IPS DF 4.7 (cell line): ENCODE measurements around the gene EXOC7.

Experiments used
- DNase-seq: peaks from one replicate; pipeline ENCODE4 v3.0.0-alpha.2; 2013; ENCODE audit warnings: low spot score; ENCODE audit errors: extremely low read depth

Gene EXOC7

GRCh38 chr17:76138896-76139752 lies 35.5 kb upstream of the EXOC7 start:
- DNase-seq, result no peak

GRCh38 chr17:76138234-76138895 lies 34.8 kb upstream of the EXOC7 start:
- no peak for DNase-seq

DNA sequence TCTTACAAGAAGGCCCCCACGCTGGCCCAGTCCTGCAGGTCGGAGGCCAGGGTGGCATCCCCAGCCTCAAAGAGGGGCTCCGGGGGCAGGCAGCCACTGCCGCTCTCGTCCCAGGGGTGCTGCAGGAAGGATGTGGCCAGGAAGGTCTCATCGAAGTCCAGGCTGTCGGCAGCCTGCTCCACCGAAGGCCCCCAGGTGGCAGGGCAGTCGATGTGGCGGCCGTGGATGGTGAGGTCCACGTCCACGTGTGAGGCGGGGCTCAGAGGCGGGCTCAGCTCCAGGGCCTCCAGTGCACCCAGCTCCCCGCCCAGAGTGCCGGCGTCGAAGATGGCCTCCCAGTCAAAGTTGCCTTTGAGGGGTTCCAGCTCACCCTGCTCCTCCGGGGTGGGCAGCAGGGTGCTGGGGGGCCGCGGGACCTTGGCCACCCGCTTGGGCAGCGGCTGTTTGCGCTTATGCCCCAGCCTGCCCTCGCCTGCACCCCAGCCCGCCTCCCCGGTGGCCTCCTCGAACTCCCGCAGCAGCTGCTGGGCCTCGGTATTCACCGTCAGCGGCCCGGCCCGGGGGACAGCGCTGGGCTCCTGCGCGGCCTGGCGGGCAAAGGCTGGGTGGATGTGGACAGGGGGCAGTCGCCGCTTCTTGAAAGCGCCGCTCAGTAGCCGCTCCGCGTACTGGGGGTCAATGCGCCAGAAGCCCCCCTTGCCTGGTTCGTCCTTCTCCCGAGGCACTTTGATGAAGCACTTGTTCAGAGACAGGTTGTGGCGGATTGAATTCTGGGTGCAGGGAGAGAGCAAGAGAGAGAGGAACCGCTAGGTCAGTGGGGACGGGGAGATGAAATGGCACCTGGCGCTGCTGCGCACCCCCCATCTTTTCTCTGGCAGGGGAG lies 34.0 kb upstream of the EXOC7 start:
- no peak for DNase-seq

GRCh38 chr17:76137001-76137350 lies 33.4 kb upstream of the EXOC7 start:
- no peak for DNase-seq

GRCh38 chr17:76136276-76137000 lies 32.9 kb upstream of the EXOC7 start:
- no peak for DNase-seq

DNA sequence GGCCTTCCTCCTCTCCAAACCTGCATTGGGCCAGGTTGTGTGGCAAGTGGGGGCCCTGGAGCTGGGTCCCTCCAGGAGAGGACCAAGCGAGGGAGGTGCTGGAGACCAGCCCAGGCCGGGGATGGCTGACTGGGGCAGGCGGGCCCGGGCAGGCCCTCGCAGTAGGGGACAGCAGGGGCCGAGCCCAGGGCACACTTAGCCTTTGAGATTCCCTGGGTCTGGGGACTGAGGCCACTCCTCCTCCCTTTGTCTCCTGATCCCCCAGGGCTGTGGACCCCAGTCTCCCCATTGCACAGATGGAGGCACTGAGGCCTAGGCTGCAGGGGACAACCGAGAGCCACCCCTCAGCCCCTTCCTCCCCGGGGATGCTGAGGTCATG lies 32.2 kb upstream of the EXOC7 start:
- no peak for DNase-seq

DNA sequence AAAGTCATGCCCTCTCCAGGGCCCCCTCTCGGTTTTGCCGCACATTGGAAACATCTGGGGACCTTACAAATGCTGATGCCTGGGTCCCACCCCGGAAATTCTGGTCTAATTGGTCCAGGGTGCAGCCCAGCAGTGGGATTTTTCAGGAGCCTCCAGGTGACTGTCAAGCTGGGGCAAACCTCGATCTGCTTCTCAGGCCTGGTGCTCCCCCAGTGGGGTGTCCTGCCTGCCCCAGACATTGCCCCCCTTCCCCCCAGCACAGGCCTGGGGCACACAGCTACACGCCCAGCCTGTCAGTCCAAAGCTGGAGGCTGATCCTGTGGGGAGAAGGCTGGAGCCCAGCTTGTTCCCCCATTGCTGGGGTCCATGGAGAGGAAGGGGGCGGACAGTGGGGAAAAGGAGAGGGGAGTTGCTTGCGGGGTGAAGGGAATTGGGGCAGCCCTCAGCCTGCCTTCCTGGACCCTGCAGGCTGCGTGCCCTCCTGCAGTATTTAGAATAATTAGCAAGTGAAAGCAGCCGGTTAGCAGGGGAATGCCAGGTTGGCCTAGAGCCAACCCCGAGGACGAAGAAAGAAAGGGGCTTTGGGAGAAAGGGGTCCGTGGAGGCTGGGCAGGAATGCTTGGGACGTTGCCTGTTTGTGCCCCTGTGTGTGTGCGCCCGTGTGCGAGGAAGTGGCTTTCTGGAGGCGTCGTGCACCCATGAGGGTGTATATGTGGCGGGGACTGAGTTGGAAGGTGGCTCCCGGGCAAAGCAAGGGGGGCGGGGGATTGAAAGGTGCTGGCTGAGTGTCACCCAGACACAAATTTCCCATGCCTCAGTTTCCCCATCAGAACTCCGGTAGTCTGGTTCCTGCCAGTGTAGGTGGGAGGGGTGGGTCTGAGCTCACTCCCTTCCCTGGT lies 31.6 kb upstream of the EXOC7 start:
- DNase-seq, result no peak

DNA sequence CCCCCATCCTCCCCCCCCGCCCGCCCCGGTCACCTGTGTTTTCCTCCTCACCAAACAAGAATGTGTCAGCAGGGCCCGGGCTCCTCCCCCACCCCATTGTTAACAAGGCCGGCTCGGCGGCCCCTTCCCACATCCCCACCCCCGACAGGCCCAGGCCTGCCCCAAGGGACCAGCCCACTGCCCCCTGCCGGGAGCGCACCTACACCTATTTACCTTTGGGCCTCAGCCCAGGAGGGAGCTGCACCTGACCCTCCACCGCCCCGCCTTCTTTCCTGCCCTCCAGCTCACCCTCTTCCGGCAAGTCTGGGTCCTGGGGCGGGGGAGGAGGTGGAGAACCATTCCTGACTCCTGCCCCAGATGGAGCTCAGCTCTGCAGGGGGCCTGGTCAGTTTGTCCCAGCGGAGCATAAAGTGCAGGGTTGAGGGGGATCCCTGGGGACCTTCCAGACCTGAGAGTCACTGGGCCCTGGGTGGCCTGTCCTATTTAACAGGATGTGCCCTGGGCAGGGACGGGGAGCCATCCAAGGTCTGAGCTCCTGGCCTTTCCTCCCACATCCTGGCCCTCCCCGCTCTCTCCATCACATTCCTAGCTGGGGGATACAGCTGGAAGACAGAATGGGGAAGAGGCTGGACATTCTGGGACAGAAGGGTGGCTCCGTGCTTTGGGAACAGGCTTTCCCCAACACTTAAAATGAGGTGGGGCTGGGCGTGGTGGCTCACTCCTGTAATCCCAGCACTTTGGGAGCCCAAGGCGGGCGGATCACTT lies 29.2 kb upstream of the EXOC7 start:
- no peak for DNase-seq

- no peak for DNase-seq
Measured at GRCh38 chr17:76131692-76132573, 28.3 kb upstream of the EXOC7 start.

- no peak for DNase-seq
Measured at GRCh38 chr17:76131051-76131691, 27.6 kb upstream of the EXOC7 start.

GRCh38 chr17:76130473-76130872 lies 26.9 kb upstream of the EXOC7 start:
- DNase-seq, result no peak

DNA sequence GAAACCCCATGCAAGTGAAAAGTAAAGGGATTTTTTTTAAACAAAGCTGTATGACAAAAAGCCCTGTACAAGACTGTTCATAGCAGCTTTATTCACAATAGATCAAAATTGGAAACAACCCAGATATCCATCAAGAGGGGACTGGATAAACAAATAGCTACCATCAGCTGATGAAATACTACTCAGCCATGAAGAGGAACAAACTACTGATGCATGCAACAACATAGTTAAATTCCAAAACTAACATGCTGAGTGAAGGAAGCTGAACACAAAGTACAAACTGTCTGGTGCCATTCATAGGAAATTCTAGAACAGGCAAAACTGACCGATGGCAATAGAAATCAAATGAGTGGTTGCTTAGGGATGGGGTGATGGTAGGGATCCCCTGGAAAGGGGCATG lies 22.3 kb upstream of the EXOC7 start:
- no peak for DNase-seq

- DNase-seq, result no peak
Measured at GRCh38 chr17:76125391-76125675, 21.7 kb upstream of the EXOC7 start.

GRCh38 chr17:76124582-76125390 lies 21.2 kb upstream of the EXOC7 start:
- no peak for DNase-seq

GRCh38 chr17:76123749-76124581 lies 20.4 kb upstream of the EXOC7 start:
- no peak for DNase-seq

- DNase-seq, result no peak
Measured at GRCh38 chr17:76123191-76123499, 19.6 kb upstream of the EXOC7 start.
